GM18517 (cell line): Measurements from ENCODE around the gene APC2.
"Not testable (repeated sequence)": the region's sequence is repeated elsewhere in the genome, so short reads cannot be mapped to it uniquely, and the experiment has no call there.

Source experiments
- ATAC-seq: cut with Tn5 transposase; IDR thresholded peaks from one replicate; pipeline ENCODE4 v1.9.1; 2021; ENCODE audit warnings: mild to moderate bottlenecking, moderate library complexity; ENCODE audit not compliant: unreplicated experiment

The APC2 gene

GRCh38 chr19:1491114-1491848, 41.4 kb downstream of the APC2 start, which contains the start of gene REEP6:
Gene REEP6 (plus strand): TSS chr19:1491181. CDS start chr19:1491270, 89 bp downstream.
- ATAC-seq = no peak

- ATAC-seq = no peak
Observed at GRCh38 chr19:1491849-1492170, 41.9 kb downstream of the APC2 start.

GRCh38 chr19:1492474-1493006, 42.6 kb downstream of the APC2 start:
- ATAC-seq = no peak

GRCh38 chr19:1494115-1494815, 44.3 kb downstream of the APC2 start:
- no peak for ATAC-seq

- ATAC-seq = no peak
Observed at GRCh38 chr19:1495051-1495798, 45.3 kb downstream of the APC2 start.

GRCh38 chr19:1495799-1496713, 46.1 kb downstream of the APC2 start:
- no peak for ATAC-seq

- no peak for ATAC-seq
Observed at GRCh38 chr19:1496714-1497577, 47.0 kb downstream of the APC2 start.

GRCh38 chr19:1497578-1498235, 47.8 kb downstream of the APC2 start:
- ATAC-seq = no peak

- not testable (repeated sequence) for ATAC-seq
Observed at GRCh38 chr19:1499231-1499630, 49.3 kb downstream of the APC2 start.

GRCh38 chr19:1501200-1501595, 51.3 kb downstream of the APC2 start:
- no peak for ATAC-seq

GRCh38 chr19:1502433-1503088, 52.6 kb downstream of the APC2 start:
- no peak for ATAC-seq

- ATAC-seq = no peak
Observed at GRCh38 chr19:1503089-1503924, 53.4 kb downstream of the APC2 start.

- ATAC-seq = no peak
Observed at GRCh38 chr19:1503925-1504773, 54.2 kb downstream of the APC2 start.

GRCh38 chr19:1505012-1505411, 55.1 kb downstream of the APC2 start:
- ATAC-seq = no peak

- no peak for ATAC-seq
Observed at GRCh38 chr19:1505991-1506881, 56.3 kb downstream of the APC2 start.

GRCh38 chr19:1507192-1507660, 57.3 kb downstream of the APC2 start:
- ATAC-seq = no peak
